SK-N-SH treated with all-trans-retinoic acid at 6 μM for 48 hours (cell line): ENCODE results near the gene KLHL29.

Source experiments
- ATAC-seq: fragments of 200-7000 bp; cut with Tn5 transposase; 3 replicates; pipeline ENCODE4 v1.9.1; 2020; ENCODE audit warnings: mild to moderate bottlenecking, moderate library complexity
- ARNTL ChIP-seq: fragments of 450-650 bp; formaldehyde crosslinking; IDR thresholded peaks from 2 replicates; pipeline ENCODE4 v1.5.0; 2020; ENCODE audit warnings: low read depth, mild to moderate bottlenecking, moderate library complexity, borderline replicate concordance
- BACH2 ChIP-seq: fragments of 250-450 bp; sonication (Bioruptor Pico); IDR thresholded peaks from 2 replicates; pipeline ENCODE4 v1.9.0; 2021; ENCODE audit warnings: mild to moderate bottlenecking, borderline replicate concordance
- CSDC2 ChIP-seq: fragments of 250-450 bp; sonication (Bioruptor Pico); IDR thresholded peaks from 2 replicates; pipeline ENCODE4 v1.5.0; 2020; ENCODE audit warnings: mild to moderate bottlenecking, moderate library complexity
- ESRRG ChIP-seq: fragments of 250-450 bp; sonication (Bioruptor Pico); IDR thresholded peaks from 2 replicates; pipeline ENCODE4 v1.6.1; 2021; ENCODE audit warnings: mild to moderate bottlenecking
- GLIS3 ChIP-seq: fragments of 250-450 bp; sonication (Bioruptor Pico); IDR thresholded peaks from 2 replicates; pipeline ENCODE4 v1.5.0; 2020; ENCODE audit warnings: mild to moderate bottlenecking, moderate library complexity
- OSR1 ChIP-seq: fragments of 250-450 bp; sonication (Bioruptor Pico); IDR thresholded peaks from 2 replicates; pipeline ENCODE4 v1.8.0; 2022; ENCODE audit warnings: moderate library complexity, mild to moderate bottlenecking, inconsistent platforms
- PPARA ChIP-seq: fragments of 250-450 bp; sonication (Bioruptor Pico); IDR thresholded peaks from 2 replicates; pipeline ENCODE4 v1.5.0; 2020; ENCODE audit warnings: mild to moderate bottlenecking, borderline replicate concordance
- RARB ChIP-seq: fragments of 250-450 bp; sonication (Bioruptor Pico); IDR thresholded peaks from 2 replicates; pipeline ENCODE4 v1.8.0; 2021; ENCODE audit warnings: mild to moderate bottlenecking, moderate library complexity
- SNAI2 ChIP-seq: fragments of 250-450 bp; sonication (Bioruptor Pico); IDR thresholded peaks from 2 replicates; pipeline ENCODE4 v1.5.0; 2020; ENCODE audit warnings: mild to moderate bottlenecking, moderate library complexity
- TCF4 ChIP-seq: fragments of 250-450 bp; sonication (Bioruptor Pico); IDR thresholded peaks from 2 replicates; pipeline ENCODE4 v1.8.0; 2021; ENCODE audit warnings: mild to moderate bottlenecking, moderate library complexity, borderline replicate concordance
- TOX ChIP-seq: fragments of 250-450 bp; sonication (Bioruptor Pico); IDR thresholded peaks from 2 replicates; pipeline ENCODE4 v1.8.0; 2021; ENCODE audit warnings: mild to moderate bottlenecking, moderate library complexity, borderline replicate concordance
- TSHZ2 ChIP-seq: fragments of 250-450 bp; sonication (Bioruptor Pico); IDR thresholded peaks from 2 replicates; pipeline ENCODE4 v1.5.0; 2020; ENCODE audit warnings: mild to moderate bottlenecking, moderate library complexity
- ZC3H10 ChIP-seq: fragments of 250-450 bp; sonication (Bioruptor Pico); IDR thresholded peaks from 2 replicates; pipeline ENCODE4 v1.5.1; 2021; ENCODE audit warnings: mild to moderate bottlenecking, moderate library complexity
- ZFP3 ChIP-seq: fragments of 250-450 bp; sonication (Bioruptor Pico); IDR thresholded peaks from 2 replicates; pipeline ENCODE4 v1.5.0; 2020; ENCODE audit warnings: mild to moderate bottlenecking, moderate library complexity
- ZFP30 ChIP-seq: fragments of 450-650 bp; formaldehyde crosslinking; IDR thresholded peaks from 2 replicates; pipeline ENCODE4 v1.5.0; 2022; ENCODE audit warnings: mild to moderate bottlenecking, moderate library complexity
- ZNF565 ChIP-seq: fragments of 450-650 bp; formaldehyde crosslinking; conservative IDR thresholded peaks from 2 replicates; pipeline ENCODE4 v1.5.0; 2020; ENCODE audit warnings: low read depth, mild to moderate bottlenecking, moderate library complexity
- ZNF70 ChIP-seq: fragments of 450-650 bp; formaldehyde crosslinking; IDR thresholded peaks from 2 replicates; pipeline ENCODE4 v1.5.0; 2020; ENCODE audit warnings: mild to moderate bottlenecking, moderate library complexity
- ZNF8 ChIP-seq: fragments of 450-650 bp; formaldehyde crosslinking; IDR thresholded peaks from 2 replicates; pipeline ENCODE4 v1.5.0; 2020; ENCODE audit warnings: mild to moderate bottlenecking, moderate library complexity
- TF ChIP-seq, protein P1 (sequence below): fragments of 250-450 bp; sonication (Bioruptor Pico); IDR thresholded peaks from 2 replicates; pipeline ENCODE4 v1.5.1; 2020; ENCODE audit warnings: low read depth, mild to moderate bottlenecking, moderate library complexity
- TF ChIP-seq, protein P2 (sequence below): fragments of 250-450 bp; sonication (Bioruptor Pico); IDR thresholded peaks from 2 replicates; pipeline ENCODE4 v1.8.0; 2020; ENCODE audit warnings: mild to moderate bottlenecking, moderate library complexity, borderline replicate concordance
- TF ChIP-seq, protein P3 (sequence below): fragments of 250-450 bp; sonication (Bioruptor Pico); IDR thresholded peaks from 2 replicates; pipeline ENCODE4 v1.5.1; 2021; ENCODE audit warnings: mild to moderate bottlenecking, moderate library complexity
- TF ChIP-seq, protein P4 (sequence below): fragments of 250-450 bp; sonication (Bioruptor Pico); IDR thresholded peaks from 2 replicates; pipeline ENCODE4 v1.8.0; 2021; ENCODE audit warnings: low read depth, mild to moderate bottlenecking, moderate library complexity, borderline replicate concordance

The KLHL29 gene

GRCh38 chr2:23496456-23496855 lies 111.5 kb downstream of the KLHL29 start:
- no peak for ATAC-seq
- TF ChIP-seq TOX (CRISPR knock-in tag) (no peak), TCF4 (CRISPR knock-in tag) (no peak), OSR1 (CRISPR knock-in tag) (no peak), ZC3H10 (no peak), ZFP3 (CRISPR knock-in tag) (no peak), ESRRG (no peak), TSHZ2 (CRISPR knock-in tag) (no peak), BACH2 (no peak), SNAI2 (CRISPR knock-in tag) (no peak), RARB (CRISPR knock-in tag) (no peak), ARNTL (CRISPR knock-in tag) (no peak), GLIS3 (no peak), PPARA (CRISPR knock-in tag) (no peak), CSDC2 (CRISPR knock-in tag) (no peak), ZNF8 (CRISPR knock-in tag) (no peak)
- TF ChIP-seq, protein P1, sequence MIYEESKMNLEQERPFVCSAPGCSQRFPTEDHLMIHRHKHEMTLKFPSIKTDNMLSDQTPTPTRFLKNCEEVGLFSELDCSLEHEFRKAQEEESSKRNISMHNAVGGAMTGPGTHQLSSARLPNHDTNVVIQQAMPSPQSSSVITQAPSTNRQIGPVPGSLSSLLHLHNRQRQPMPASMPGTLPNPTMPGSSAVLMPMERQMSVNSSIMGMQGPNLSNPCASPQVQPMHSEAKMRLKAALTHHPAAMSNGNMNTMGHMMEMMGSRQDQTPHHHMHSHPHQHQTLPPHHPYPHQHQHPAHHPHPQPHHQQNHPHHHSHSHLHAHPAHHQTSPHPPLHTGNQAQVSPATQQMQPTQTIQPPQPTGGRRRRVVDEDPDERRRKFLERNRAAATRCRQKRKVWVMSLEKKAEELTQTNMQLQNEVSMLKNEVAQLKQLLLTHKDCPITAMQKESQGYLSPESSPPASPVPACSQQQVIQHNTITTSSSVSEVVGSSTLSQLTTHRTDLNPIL = no peak
- TF ChIP-seq, protein P2, sequence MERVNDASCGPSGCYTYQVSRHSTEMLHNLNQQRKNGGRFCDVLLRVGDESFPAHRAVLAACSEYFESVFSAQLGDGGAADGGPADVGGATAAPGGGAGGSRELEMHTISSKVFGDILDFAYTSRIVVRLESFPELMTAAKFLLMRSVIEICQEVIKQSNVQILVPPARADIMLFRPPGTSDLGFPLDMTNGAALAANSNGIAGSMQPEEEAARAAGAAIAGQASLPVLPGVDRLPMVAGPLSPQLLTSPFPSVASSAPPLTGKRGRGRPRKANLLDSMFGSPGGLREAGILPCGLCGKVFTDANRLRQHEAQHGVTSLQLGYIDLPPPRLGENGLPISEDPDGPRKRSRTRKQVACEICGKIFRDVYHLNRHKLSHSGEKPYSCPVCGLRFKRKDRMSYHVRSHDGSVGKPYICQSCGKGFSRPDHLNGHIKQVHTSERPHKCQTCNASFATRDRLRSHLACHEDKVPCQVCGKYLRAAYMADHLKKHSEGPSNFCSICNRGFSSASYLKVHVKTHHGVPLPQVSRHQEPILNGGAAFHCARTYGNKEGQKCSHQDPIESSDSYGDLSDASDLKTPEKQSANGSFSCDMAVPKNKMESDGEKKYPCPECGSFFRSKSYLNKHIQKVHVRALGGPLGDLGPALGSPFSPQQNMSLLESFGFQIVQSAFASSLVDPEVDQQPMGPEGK (CRISPR knock-in tag) = no peak
- TF ChIP-seq, protein P3, sequence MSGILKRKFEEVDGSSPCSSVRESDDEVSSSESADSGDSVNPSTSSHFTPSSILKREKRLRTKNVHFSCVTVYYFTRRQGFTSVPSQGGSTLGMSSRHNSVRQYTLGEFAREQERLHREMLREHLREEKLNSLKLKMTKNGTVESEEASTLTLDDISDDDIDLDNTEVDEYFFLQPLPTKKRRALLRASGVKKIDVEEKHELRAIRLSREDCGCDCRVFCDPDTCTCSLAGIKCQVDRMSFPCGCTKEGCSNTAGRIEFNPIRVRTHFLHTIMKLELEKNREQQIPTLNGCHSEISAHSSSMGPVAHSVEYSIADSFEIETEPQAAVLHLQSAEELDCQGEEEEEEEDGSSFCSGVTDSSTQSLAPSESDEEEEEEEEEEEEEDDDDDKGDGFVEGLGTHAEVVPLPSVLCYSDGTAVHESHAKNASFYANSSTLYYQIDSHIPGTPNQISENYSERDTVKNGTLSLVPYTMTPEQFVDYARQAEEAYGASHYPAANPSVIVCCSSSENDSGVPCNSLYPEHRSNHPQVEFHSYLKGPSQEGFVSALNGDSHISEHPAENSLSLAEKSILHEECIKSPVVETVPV (CRISPR knock-in tag) = no peak

DNA sequence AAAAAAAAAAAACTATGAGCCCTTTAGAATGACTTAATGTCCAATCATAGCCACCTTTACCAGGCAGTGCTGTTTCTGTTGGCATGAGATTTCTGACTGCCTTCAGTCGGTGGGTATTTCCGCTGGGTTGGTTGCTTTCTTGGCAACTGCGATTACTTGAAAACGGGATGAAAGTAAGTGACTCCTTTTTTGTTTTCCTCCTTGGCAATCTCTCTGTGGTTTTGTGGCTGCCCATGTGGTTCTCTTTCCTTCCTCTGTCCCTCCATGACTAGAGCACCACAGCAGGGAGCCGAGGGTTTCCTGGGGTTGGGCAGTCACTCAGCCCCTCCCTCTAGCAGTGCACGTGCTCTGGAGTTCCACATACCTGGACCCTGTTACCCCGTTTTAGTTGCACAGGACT lies 112.1 kb downstream of the KLHL29 start:
- TF ChIP-seq GLIS3 = no peak
- TF ChIP-seq ZC3H10 = no peak
- TF ChIP-seq ZNF8 (CRISPR knock-in tag) = no peak
- ATAC-seq = no peak

GRCh38 chr2:23497536-23497935 lies 112.6 kb downstream of the KLHL29 start:
- TF ChIP-seq ARNTL (CRISPR knock-in tag) = no peak
- no peak for TF ChIP-seq PPARA (CRISPR knock-in tag)
- no peak for TF ChIP-seq ZFP30 (CRISPR knock-in tag)
- no peak for ATAC-seq

DNA sequence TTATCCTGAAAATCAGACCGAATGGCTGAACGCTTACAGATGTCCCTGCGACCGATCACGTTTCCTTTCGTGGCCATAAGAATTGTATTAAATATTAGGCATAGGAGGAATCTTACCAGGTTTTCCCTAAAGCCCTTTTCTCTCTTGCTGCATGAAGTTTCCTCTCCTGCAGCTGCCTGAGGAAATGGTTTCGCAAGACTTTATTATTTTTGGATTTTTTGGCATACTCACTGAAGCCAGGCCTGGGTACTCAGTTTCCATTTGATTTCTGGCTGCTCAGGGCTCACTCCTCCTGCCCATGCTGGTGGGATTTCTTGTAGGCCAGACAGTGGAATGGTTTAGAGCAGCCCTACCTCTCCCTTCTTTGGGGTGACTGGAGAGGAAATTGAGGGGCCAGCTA lies 114.0 kb downstream of the KLHL29 start:
- TF ChIP-seq ESRRG (no peak), ZFP3 (CRISPR knock-in tag) (no peak), GLIS3 (no peak), ZNF565 (CRISPR knock-in tag) (no peak), RARB (CRISPR knock-in tag) (no peak), ZNF70 (CRISPR knock-in tag) (no peak), ZNF8 (CRISPR knock-in tag) (no peak), CSDC2 (CRISPR knock-in tag) (no peak), ZFP30 (CRISPR knock-in tag) (no peak), ZC3H10 (no peak)
- TF ChIP-seq, protein P4, sequence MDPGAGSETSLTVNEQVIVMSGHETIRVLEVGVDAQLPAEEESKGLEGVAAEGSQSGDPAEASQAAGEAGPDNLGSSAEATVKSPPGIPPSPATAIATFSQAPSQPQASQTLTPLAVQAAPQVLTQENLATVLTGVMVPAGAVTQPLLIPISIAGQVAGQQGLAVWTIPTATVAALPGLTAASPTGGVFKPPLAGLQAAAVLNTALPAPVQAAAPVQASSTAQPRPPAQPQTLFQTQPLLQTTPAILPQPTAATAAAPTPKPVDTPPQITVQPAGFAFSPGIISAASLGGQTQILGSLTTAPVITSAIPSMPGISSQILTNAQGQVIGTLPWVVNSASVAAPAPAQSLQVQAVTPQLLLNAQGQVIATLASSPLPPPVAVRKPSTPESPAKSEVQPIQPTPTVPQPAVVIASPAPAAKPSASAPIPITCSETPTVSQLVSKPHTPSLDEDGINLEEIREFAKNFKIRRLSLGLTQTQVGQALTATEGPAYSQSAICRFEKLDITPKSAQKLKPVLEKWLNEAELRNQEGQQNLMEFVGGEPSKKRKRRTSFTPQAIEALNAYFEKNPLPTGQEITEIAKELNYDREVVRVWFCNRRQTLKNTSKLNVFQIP (CRISPR knock-in tag) = no peak
- ATAC-seq = no peak; the same call in 2 of the 3 replicates
